PC-9 (cell line): ENCODE results near the gene COL13A1.

ENCODE experiments used
- CTCF ChIP-seq: fragments of 200-600 bp; sonication (generic); conservative IDR thresholded peaks from 2 replicates; pipeline ENCODE4 v1.6.1; 2017; ENCODE audit warnings: mixed run types, antibody characterized with exemption, mild to moderate bottlenecking, moderate library complexity
- EZH2 ChIP-seq: fragments of 200-600 bp; sonication (generic); IDR thresholded peaks from 2 replicates; pipeline ENCODE4 v1.8.0; 2017; ENCODE audit warnings: antibody characterized with exemption, low read depth

DNA sequence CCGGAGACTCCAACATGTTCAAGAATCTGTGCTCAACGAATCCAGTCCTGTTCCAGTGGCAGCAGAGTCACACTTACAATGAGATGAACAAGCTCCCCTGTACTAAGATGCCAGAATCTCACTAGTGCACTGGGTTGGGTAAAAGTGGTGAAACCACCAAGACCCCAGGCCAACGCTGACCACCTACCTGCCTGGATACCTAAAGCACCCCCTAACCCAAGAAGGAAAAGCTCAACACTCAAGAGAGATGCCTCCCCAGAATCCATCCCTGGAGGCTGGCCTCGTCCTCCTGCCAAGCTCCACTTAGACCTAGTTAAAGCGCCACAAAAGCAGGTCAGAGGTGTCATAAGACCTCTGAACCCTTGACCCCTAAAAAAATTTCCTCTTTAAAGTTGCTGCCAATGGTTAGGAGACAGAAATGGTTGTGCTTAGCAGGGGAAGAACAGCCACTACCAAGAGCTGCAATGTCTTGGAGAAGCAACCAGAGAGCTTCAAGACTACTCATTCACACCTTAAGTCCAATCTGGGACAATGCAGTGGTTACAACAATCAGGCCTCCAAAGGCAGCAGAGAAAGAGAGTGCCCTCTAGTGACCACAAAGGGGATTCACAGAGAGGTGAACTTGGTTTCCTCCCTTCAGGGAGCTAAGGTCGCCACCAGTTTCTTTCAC is 156.3 kb downstream of the COL13A1 start:
- TF ChIP-seq CTCF (peak; percentile 91), EZH2 (no peak)
